Sigmoid colon (tissue), 7 donors: ENCODE data around the gene LIM2. TPM values are rescaled to one million over a fixed set of nuclear protein-coding genes. Genes with fewer than 3 reads are reported as not detected.
"Not testable (repeated sequence)": the region's sequence is repeated elsewhere in the genome, so short reads cannot be mapped to it uniquely, and the experiment has no call there.

Experiments
- DNase-seq: peaks from one replicate; pipeline ENCODE4 v3.0.0-alpha.2; 2019
- H3K27ac ChIP-seq, 4 donors: fragments of 200-600 bp; sonication (generic); one replicate each; pipeline ENCODE4 v1.5.1; 2016 to 2019; ENCODE audit warnings: mild to moderate bottlenecking in 1 of 4
- H3K27me3 ChIP-seq, 3 donors: fragments of 200-600 bp; sonication (generic); one replicate each; pipeline ENCODE4 v1.5.1; 2019; ENCODE audit warnings: mild to moderate bottlenecking in 1 of 3
- H3K36me3 ChIP-seq, 4 donors: fragments of 200-600 bp; sonication (generic); one replicate each; pipeline ENCODE4 v1.5.1; 2016 to 2019
- H3K4me1 ChIP-seq, 4 donors: fragments of 200-600 bp; sonication (generic); one replicate each; pipeline ENCODE4 v1.5.1; 2017 to 2019
- H3K4me3 ChIP-seq, 4 donors: fragments of 200-600 bp; sonication (generic); one replicate each; pipeline ENCODE4 v1.5.1; 2017 to 2019; ENCODE audit warnings: mild to moderate bottlenecking in 2 of 4, moderate library complexity in 1 of 4
- H3K9me3 ChIP-seq, 4 donors: fragments of 200-600 bp in 3 of 4; sonication (generic) in 3 of 4; one replicate each; pipeline versions ENCODE4 v1.5.1 to v1.6.1; 2013 to 2019
- EP300 ChIP-seq, 4 donors: sonication (generic); formaldehyde crosslinking; IDR thresholded peaks; one replicate each; pipeline ENCODE4 v1.6.1; 2017; ENCODE audit warnings: antibody characterized with exemption in 4 of 4
- POLR2A ChIP-seq, 2 donors: fragments of 450-650 bp; IDR thresholded peaks; one replicate each; pipeline ENCODE4 v1.6.1; 2016; ENCODE audit warnings: antibody characterized with exemption in 2 of 2, mild to moderate bottlenecking in 2 of 2, moderate library complexity in 2 of 2
- POLR2AphosphoS5 ChIP-seq, 4 donors: sonication (generic); formaldehyde crosslinking; IDR thresholded peaks; one replicate each; pipeline ENCODE4 v1.6.1; 2017; ENCODE audit warnings: antibody characterized with exemption in 4 of 4
- WGBS, 2 donors: extraction: QIAGEN DNeasy Blood & Tissue Kit; methylation state at CpG; one replicate each; pipeline ENCODE4 v1.1.7; 2013; 5-methylcytosine and 5-hydroxymethylcytosine counted together
- intact Hi-C: fragments of 100-400 bp; cut with DNase I; formaldehyde crosslinking; loops from one replicate; pipeline ENCODE4 v1.15.1; 2023
- polyA plus RNA-seq, 3 donors: library from polyadenylated mRNA; stranded (reverse); fragments of 200-250 nt; gene quantifications; one replicate each; pipeline ENCODE4 v1.2.3, GENCODE V29; 2013
- total RNA-seq, 4 donors: library from RNA; depleted of rRNA; stranded (reverse); fragments of >200 nt; gene quantifications; one replicate each; pipeline ENCODE4 v1.1.0, GENCODE V29; 2016
- TF ChIP-seq, protein P1 (sequence below), 4 experiments: fragments of 450-650 bp in 3 of 4; fragments of 200-600 bp in 1 of 4; IDR thresholded peaks; one replicate each; pipeline ENCODE4 v1.5.1; 2016 to 2019; ENCODE audit warnings: antibody characterized with exemption in 4 of 4, mild to moderate bottlenecking in 3 of 4, moderate library complexity in 2 of 4
- donor health status: healthy with polysubstance abuse.
- donor health status: Bipolar disorder and iron deficiency.
- donor health status: healthy.

LIM2 gene
- total and polyA plus RNA-seq, 7 donors: not detected

DNA sequence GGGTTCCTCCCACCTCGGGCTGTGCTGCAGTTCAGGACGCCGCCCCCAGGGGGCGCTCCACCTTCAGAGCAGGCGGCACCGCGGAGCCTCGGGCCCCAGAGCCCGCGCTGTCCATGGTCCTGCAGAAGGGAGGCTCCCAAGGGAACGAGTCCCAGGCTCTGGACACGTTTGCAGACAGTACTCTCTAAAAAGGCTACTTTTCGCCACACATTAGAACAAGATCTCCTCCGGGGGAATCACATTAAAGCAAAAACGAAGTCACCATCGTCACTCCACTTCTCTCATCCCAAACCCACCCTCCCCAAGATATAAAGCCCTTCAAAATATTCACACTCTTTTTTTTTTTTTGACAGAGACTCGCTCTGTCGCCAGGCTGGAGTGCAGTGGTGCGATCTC lies 34.3 kb upstream of the LIM2 start:
- no peaks in the 10 kb centered on the region for H3K36me3 ChIP-seq
- H3K9me3 ChIP-seq: no peaks in the 10 kb centered on the region
- no peak overlapping the region for H3K4me3 ChIP-seq
- peaks cover 5 to 46% (median 11%) of the 10 kb centered on the region in 3 donors for H3K27me3 ChIP-seq
- TF ChIP-seq POLR2A (IDR thresholded peaks at IDR 0.05): no peak
- TF ChIP-seq, protein P1, sequence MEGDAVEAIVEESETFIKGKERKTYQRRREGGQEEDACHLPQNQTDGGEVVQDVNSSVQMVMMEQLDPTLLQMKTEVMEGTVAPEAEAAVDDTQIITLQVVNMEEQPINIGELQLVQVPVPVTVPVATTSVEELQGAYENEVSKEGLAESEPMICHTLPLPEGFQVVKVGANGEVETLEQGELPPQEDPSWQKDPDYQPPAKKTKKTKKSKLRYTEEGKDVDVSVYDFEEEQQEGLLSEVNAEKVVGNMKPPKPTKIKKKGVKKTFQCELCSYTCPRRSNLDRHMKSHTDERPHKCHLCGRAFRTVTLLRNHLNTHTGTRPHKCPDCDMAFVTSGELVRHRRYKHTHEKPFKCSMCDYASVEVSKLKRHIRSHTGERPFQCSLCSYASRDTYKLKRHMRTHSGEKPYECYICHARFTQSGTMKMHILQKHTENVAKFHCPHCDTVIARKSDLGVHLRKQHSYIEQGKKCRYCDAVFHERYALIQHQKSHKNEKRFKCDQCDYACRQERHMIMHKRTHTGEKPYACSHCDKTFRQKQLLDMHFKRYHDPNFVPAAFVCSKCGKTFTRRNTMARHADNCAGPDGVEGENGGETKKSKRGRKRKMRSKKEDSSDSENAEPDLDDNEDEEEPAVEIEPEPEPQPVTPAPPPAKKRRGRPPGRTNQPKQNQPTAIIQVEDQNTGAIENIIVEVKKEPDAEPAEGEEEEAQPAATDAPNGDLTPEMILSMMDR (IDR thresholded peaks at IDR 0.05): peak; percentile 52 to 88 (median 71)
- TF ChIP-seq EP300 (IDR thresholded peaks at IDR 0.05): no peak
- TF ChIP-seq POLR2AphosphoS5 (IDR thresholded peaks at IDR 0.05): no peak
- 9 to 11% methylated on average over 19 of the region's 19 CpGs for WGBS, 2 donors
- peak; percentile 73 for DNase-seq
- H3K4me1 ChIP-seq: no peaks in the 10 kb centered on the region
- intact Hi-C loops: no loop called here
- no peak overlapping the region for H3K27ac ChIP-seq

DNA sequence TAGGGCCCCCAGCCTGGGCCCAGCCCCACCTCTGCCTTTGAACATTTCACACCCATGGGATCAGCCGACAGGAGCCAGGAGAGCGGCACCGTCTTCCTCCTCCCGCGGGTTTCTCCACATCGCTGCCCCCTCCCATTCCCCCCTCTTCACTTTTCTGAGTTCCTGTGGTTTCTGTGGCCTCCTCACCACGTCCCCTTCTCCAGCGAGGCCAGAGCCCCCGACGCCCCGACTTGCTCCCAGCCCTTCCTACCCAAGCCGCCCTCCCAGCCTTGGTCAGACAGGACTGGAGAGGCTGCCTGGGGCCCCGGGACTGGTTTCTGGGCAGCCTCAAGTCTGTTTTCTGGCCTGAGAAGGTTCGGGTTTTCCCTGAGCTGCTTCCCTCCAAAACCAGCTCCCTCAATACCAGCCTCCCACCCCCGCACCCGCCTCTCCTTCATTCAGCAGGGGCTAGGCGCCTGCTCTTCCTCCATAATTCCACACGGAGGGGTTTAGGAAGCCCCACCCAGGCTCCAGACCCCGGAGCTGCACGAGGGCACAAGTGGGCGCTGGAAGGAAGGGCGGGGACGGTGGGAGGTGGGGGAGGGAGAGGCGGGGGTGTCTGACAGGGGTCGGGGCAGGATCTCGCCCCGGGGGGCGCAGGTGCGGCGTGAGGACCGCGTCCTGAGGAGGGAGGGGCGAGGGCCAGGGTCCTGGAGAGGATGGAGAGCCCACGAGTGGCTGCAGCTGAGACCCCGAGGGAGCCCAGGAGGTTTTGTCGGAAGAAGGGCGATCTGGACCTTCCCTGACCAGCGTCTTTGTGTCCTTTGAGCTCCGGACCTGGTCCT lies 33.7 kb upstream of the LIM2 start:
- TF ChIP-seq POLR2AphosphoS5 (IDR thresholded peaks at IDR 0.05) (no peak), EP300 (IDR thresholded peaks at IDR 0.05) (no peak), POLR2A (IDR thresholded peaks at IDR 0.05) (no peak)
- TF ChIP-seq, protein P1 (IDR thresholded peaks at IDR 0.05): no peak
- H3K27me3 ChIP-seq: peaks cover 5 to 45% (median 11%) of the 10 kb centered on the region in 3 donors
- intact Hi-C loops: no loop called here
- WGBS, 2 donors: 9 to 25% methylated on average over 39 of the region's 39 CpGs
- no peaks in the 10 kb centered on the region for H3K9me3 ChIP-seq
- H3K27ac ChIP-seq: no peak overlapping the region
- DNase-seq: no peak
- H3K4me3 ChIP-seq: no peak overlapping the region
- no peaks in the 10 kb centered on the region for H3K4me1 ChIP-seq
- H3K36me3 ChIP-seq: no peaks in the 10 kb centered on the region

DNA sequence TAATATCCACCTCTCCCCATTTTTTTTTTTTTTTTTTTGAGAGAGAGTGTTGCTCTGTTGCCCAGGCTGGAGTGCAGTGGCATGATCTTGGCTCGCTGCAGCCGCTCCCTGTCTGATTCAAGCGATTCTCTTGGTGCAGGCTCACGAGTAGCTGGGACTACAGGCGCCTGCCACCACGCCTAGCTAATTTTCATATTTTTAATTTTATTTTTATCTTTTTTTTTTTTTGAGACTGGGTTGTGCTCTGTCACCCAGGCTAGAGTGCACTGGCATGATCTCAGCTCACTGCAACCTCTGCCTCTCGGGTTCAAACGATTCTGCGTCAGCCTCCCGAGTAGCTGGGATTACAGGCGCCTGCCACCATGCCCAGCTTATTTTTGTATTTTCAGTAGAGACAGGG lies 32.7 kb upstream of the LIM2 start:
- H3K4me3 ChIP-seq, H3K4me1 ChIP-seq, H3K36me3 ChIP-seq, intact Hi-C loops, DNase-seq, H3K27ac ChIP-seq, H3K9me3 ChIP-seq: not testable (repeated sequence)
- WGBS, 2 donors: 88 to 89% methylated on average over 11 of the region's 11 CpGs
- H3K27me3 ChIP-seq: peaks cover 5 to 44% (median 11%) of the 10 kb centered on the region in 3 donors

DNA sequence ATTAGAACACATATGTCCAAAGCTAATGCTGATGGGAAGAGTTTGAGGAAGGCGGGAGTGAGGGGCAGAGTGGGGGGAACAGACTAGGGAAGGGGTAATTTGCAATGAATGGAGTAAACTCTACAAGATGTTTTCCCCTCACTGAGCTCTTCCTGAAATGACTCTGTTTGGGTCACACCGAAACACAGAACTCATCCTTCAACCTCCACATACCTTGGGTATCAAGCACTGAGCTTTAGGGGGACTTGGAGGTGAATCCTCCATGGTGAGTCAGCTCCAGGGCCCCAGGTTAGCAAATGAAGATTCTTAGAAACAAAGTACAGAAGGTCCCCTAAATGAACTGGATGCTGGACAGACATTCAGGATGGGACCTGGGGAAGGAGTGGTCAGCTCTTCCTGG lies 30.9 kb upstream of the LIM2 start:
- intact Hi-C loops: no loop called here
- no peak for DNase-seq
- Histone ChIP-seq H3K36me3 (no peaks in the 10 kb centered on the region), H3K4me1 (no peaks in the 10 kb centered on the region), H3K27me3 (peaks cover 5 to 49% (median 11%) of the 10 kb centered on the region in 3 donors), H3K4me3 (no peak overlapping the region), H3K27ac (no peak overlapping the region), H3K9me3 (no peaks in the 10 kb centered on the region)
- 80 to 90% methylated on average over 2 of the region's 2 CpGs for WGBS, 2 donors
- no peak for TF ChIP-seq EP300 (IDR thresholded peaks at IDR 0.05)
- TF ChIP-seq POLR2A (IDR thresholded peaks at IDR 0.05): no peak
- TF ChIP-seq POLR2AphosphoS5 (IDR thresholded peaks at IDR 0.05): no peak
- TF ChIP-seq, protein P1 (IDR thresholded peaks at IDR 0.05): no peak

DNA sequence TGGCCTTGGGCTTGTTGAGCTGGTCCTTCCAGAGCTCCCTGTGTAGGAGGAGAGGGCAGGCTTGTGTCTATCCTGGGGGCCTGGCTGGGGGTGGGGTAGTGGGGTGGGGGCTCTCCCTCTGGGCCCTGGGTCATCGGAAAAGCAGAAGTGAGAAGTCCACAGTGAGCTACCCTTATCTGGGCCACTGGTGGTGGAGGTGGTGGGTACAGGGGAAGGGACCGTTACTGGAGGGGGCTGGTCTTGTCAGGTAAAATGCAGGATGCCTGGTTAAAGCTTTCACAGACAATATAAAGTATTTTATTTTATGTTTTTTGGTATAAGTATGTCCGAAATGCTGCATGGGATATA lies 30.0 kb upstream of the LIM2 start:
- 56 to 65% methylated on average over 3 of the region's 3 CpGs for WGBS, 2 donors
- Histone ChIP-seq H3K9me3 (no peaks in the 10 kb centered on the region), H3K4me1 (no peaks in the 10 kb centered on the region), H3K27me3 (peaks cover 5 to 47% (median 11%) of the 10 kb centered on the region in 3 donors), H3K36me3 (no peaks in the 10 kb centered on the region), H3K27ac (no peak overlapping the region), H3K4me3 (no peak overlapping the region)
- TF ChIP-seq, protein P1 (IDR thresholded peaks at IDR 0.05): no peak
- TF ChIP-seq POLR2AphosphoS5 (IDR thresholded peaks at IDR 0.05) (no peak), EP300 (IDR thresholded peaks at IDR 0.05) (no peak), POLR2A (IDR thresholded peaks at IDR 0.05) (no peak)
- intact Hi-C loops: no loop called here
- DNase-seq: no peak
